Endothelial cell of umbilical vein (primary cell): ENCODE data around the gene FRK. TPM values are rescaled to one million over a fixed set of nuclear protein-coding genes. Genes with fewer than 3 reads are reported as not detected.

ENCODE experiments used
- BruUV-seq: library from RNA; stranded (reverse); fragments of 400-500 nt; replicated peaks from 2 replicates; lab custom pipeline; 2021; lab: Mats Ljungman, UMichigan
- CTCF ChIA-PET: fragments of 300-600, 350-600 bp; sonication (Branson Sonifier 250); formaldehyde crosslinking; loops from one replicate; lab custom pipeline; 2021; ENCODE audit warnings: antibody characterized with exemption, inconsistent platforms; lab: Charles Lee
- POLR2A ChIA-PET: fragments of 300-600, 350-600 bp; sonication (Branson Sonifier 250); formaldehyde crosslinking; loops from one replicate; lab custom pipeline; 2021; ENCODE audit warnings: antibody characterized with exemption, inconsistent platforms; lab: Charles Lee
- DNase-seq: peaks from one replicate; pipeline ENCODE4 v3.0.0-alpha.2; 2011; ENCODE audit warnings: low read depth, low spot score
- FAIRE-seq: peaks from 2 replicates; lab custom pipeline; 2011; peaks lifted over from hg19 to GRCh38; lab: Jason Lieb, UNC
- H2AFZ ChIP-seq: 2 replicates; pipeline ENCODE4 v1.6.0; 2012; ENCODE audit warnings: low read depth, low read length, control low read depth, inconsistent platforms
- H3K27ac ChIP-seq: 2 replicates; pipeline ENCODE4 v1.5.1; 2011; ENCODE audit warnings: low read depth, mild to moderate bottlenecking, control low read depth, low read length, moderate library complexity; ENCODE audit not compliant: insufficient read depth
- H3K27me3 ChIP-seq, 2 experiments: 2 replicates each; pipeline versions ENCODE4 v1.6.0 to v1.6.1; 2011; ENCODE audit warnings: low read length in 2 of 2, mixed read lengths in 1 of 2; ENCODE audit not compliant: control insufficient read depth in 2 of 2, insufficient read depth in 2 of 2
- H3K36me3 ChIP-seq, 2 experiments: 2 replicates in 1 of 2; 3 replicates in 1 of 2; pipeline ENCODE4 v1.5.1; 2011; ENCODE audit warnings: low read length in 2 of 2, mild to moderate bottlenecking in 1 of 2, moderate library complexity in 1 of 2; ENCODE audit not compliant: control insufficient read depth in 2 of 2, insufficient read depth in 2 of 2; ENCODE audit errors: extremely low read depth in 1 of 2
- H3K4me1 ChIP-seq: 3 replicates; pipeline ENCODE4 v1.5.1; 2011; ENCODE audit warnings: mild to moderate bottlenecking, low read length; ENCODE audit not compliant: control insufficient read depth, insufficient read depth; ENCODE audit errors: extremely low read depth
- H3K4me2 ChIP-seq: 2 replicates; pipeline ENCODE4 v1.6.1; 2011; ENCODE audit warnings: low read length, control low read depth, mixed read lengths; ENCODE audit not compliant: insufficient read depth
- H3K4me3 ChIP-seq, 3 experiments: fragments of 200-600 bp in 1 of 3; sonication (generic), shearing (Covaris generic) in 1 of 3; replicated peaks in 1 of 3; 2 replicates each; pipeline ENCODE4 v1.5.1; 2011 to 2016; ENCODE audit warnings: control low read depth in 3 of 3, low read length in 3 of 3, mild to moderate bottlenecking in 2 of 3, inconsistent platforms in 1 of 3, low read depth in 1 of 3, moderate library complexity in 1 of 3; ENCODE audit not compliant: insufficient read depth in 1 of 3
- H3K79me2 ChIP-seq: 2 replicates; pipeline ENCODE4 v1.6.0; 2012; ENCODE audit warnings: low read length, inconsistent platforms; ENCODE audit not compliant: control insufficient read depth, insufficient read depth
- H3K9ac ChIP-seq: replicated peaks from 2 replicates; pipeline ENCODE3; 2011; ENCODE audit warnings: low read length, control low read depth; ENCODE audit not compliant: insufficient read depth; ENCODE audit errors: extremely low read depth
- H3K9me1 ChIP-seq: replicated peaks from 3 replicates; pipeline ENCODE4 v1.6.0; 2011; ENCODE audit warnings: mild to moderate bottlenecking, low read length; ENCODE audit not compliant: control insufficient read depth, insufficient read depth; ENCODE audit errors: extremely low read depth
- H3K9me3 ChIP-seq: replicated peaks from 2 replicates; pipeline ENCODE4 v1.5.1; 2012; ENCODE audit warnings: low read length, inconsistent platforms; ENCODE audit not compliant: control insufficient read depth, insufficient read depth
- H4K20me1 ChIP-seq: replicated peaks from 2 replicates; pipeline ENCODE3; 2011; ENCODE audit warnings: mild to moderate bottlenecking, low read length; ENCODE audit not compliant: control insufficient read depth, insufficient read depth; ENCODE audit errors: extremely low read depth
- CTCF ChIP-seq, 2 donors: IDR thresholded peaks; 1 replicate in 1 of 2; 2 replicates in 1 of 2; pipeline ENCODE4 v1.5.1; 2011; ENCODE audit warnings: low read length in 2 of 2, mild to moderate bottlenecking in 2 of 2, moderate library complexity in 2 of 2, control low read depth in 1 of 2, inconsistent platforms in 1 of 2, low read depth in 1 of 2; ENCODE audit not compliant: insufficient read depth in 1 of 2; ENCODE audit errors: extremely low read depth in 1 of 2
- EZH2 ChIP-seq: IDR thresholded peaks from 2 replicates; pipeline ENCODE4 v1.6.1; 2012; ENCODE audit warnings: borderline replicate concordance, low read depth, mild to moderate bottlenecking, moderate library complexity, low read length, inconsistent platforms; ENCODE audit not compliant: severe bottlenecking
- FOS ChIP-seq: IDR thresholded peaks from 2 replicates; pipeline ENCODE4 v1.6.1; 2011; ENCODE audit warnings: mild to moderate bottlenecking, low read length, moderate library complexity, borderline replicate concordance; ENCODE audit not compliant: insufficient read depth
- GATA2 ChIP-seq: IDR thresholded peaks from 2 replicates; pipeline ENCODE4 v1.7.0; 2011; ENCODE audit warnings: low read depth, mild to moderate bottlenecking, moderate library complexity, mixed read lengths, low read length; ENCODE audit not compliant: insufficient read length, insufficient read depth
- JUN ChIP-seq: IDR thresholded peaks from 2 replicates; pipeline ENCODE4 v1.6.1; 2011; ENCODE audit warnings: borderline replicate concordance, low read depth; ENCODE audit not compliant: insufficient read length, insufficient read depth
- MYC ChIP-seq: IDR thresholded peaks from one replicate; pipeline ENCODE4 v1.6.1; 2011; ENCODE audit warnings: mild to moderate bottlenecking, low read depth, low read length
- POLR2A ChIP-seq: IDR thresholded peaks from 2 replicates; pipeline ENCODE4 v1.6.1; 2012; ENCODE audit warnings: low read depth, mild to moderate bottlenecking, control low read depth, low read length
- POLR2AphosphoS5 ChIP-seq: IDR thresholded peaks from 2 replicates; pipeline ENCODE4 v1.6.1; 2012; ENCODE audit warnings: low read depth, mild to moderate bottlenecking, control low read depth, low read length, moderate library complexity; ENCODE audit not compliant: insufficient read depth
- dilution Hi-C: fragments of 300-500 bp; cut with MboI; formaldehyde crosslinking; loops from one replicate; pipeline ENCODE4 v1.15.0; 2019; ENCODE audit warnings: low sequenced_read_pairs; ENCODE audit not compliant: extremely low pct_ligation_motif_present
- intact Hi-C: fragments of 100-400 bp; cut with micrococcal nuclease; formaldehyde crosslinking; loops from one replicate; pipeline ENCODE4 v1.10.0; 2022
- polyA plus RNA-seq, 4 experiments: library from polyadenylated mRNA; depleted of rRNA in 3 of 4; stranded (reverse) in 3 of 4; unstranded in 1 of 4; fragments of >200 nt; gene quantifications; 2 replicates each; pipeline versions ENCODE4 v1.2.1 to v1.2.3, GENCODE V29; 2011 to 2012; ENCODE audit warnings: missing spikeins in 1 of 4
- total RNA-seq: library from RNA; stranded (reverse); gene quantifications from 2 replicates; pipeline ENCODE4 v1.2.3, GENCODE V29; 2021
- TF ChIP-seq, protein P1 (sequence below): IDR thresholded peaks from 2 replicates; pipeline ENCODE4 v1.6.1; 2011; ENCODE audit not compliant: insufficient read depth, insufficient read length

FRK gene
- total and polyA plus RNA-seq, 2 donors (not counting 3 experiments of a cell fraction or from before 2014, with no cell fraction given): 0.01 TPM; not detected in 1

DNA sequence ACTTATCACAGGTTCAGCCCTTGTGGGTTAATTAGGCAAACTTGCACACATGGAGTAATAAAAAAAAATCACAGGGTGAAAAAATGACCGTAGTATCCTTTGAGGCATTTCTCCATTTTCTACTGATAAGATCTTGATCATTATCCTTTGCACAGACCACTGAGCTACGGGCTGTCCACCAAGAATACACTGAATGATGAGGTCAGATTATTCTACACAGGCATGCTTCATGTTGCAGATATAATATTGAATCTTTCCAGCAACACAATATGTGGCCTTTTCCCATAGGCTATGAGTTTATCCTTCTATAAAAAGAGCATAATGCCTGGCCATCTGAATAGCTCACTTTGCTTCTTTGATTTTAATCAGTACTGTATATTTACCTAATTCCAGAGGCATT is 168.9 kb downstream of the FRK start:
- Histone ChIP-seq H3K9me1 (no peaks in the 10 kb centered on the region), H3K36me3 (no peaks in the 10 kb centered on the region), H3K27me3 (no peaks in the 10 kb centered on the region), H4K20me1 (no peaks in the 10 kb centered on the region), H3K4me3 (no peak overlapping the region), H2AFZ (no peak overlapping the region), H3K4me2 (no peak overlapping the region), H3K9ac (no peak overlapping the region), H3K27ac (no peak overlapping the region), H3K4me1 (no peaks in the 10 kb centered on the region), H3K9me3 (no peaks in the 10 kb centered on the region), H3K79me2 (no peaks in the 10 kb centered on the region)
- dilution Hi-C loops (no loop called here), intact Hi-C loops (no loop called here)
- TF ChIP-seq EZH2 (no peak), GATA2 (no peak), CTCF (IDR thresholded peaks at IDR 0.05; ENCODE audit: extremely low read depth in 1 of 2, insufficient read depth in 1 of 2, low read depth in 1 of 2, low read length in 2 of 2) (no peak), JUN (no peak), POLR2A (no peak), FOS (no peak), POLR2AphosphoS5 (no peak), MYC (no peak)
- TF ChIP-seq, protein P1, sequence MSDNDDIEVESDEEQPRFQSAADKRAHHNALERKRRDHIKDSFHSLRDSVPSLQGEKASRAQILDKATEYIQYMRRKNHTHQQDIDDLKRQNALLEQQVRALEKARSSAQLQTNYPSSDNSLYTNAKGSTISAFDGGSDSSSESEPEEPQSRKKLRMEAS: no peak
- DNase-seq (no peak), FAIRE-seq (no peak)
- ChIA-PET POLR2A (no interaction called here), CTCF (no interaction called here)
- no TSS peak for BruUV-seq
